Measurements from ENCODE around the gene USP3.
A peak's percentile ranks its signal among the peaks of the same experiment; 100 is the strongest.

Gene USP3

GRCh38 chr15:63509056-63509954, 4.9 kb downstream of the USP3 start:
- no peaks in the 10 kb centered on the region for H3K27me3 ChIP-seq (ENCODE audit: insufficient read depth, low read length, poor library complexity, severe bottlenecking)
- peak overlapping the region; percentile 23 for H3K9ac ChIP-seq (ENCODE audit: low read depth, low read length, poor library complexity, severe bottlenecking)
- peaks cover 86% of the 10 kb centered on the region for H4K20me1 ChIP-seq (ENCODE audit: insufficient read depth, low read length, poor library complexity, severe bottlenecking)
- H3K9me3 ChIP-seq (ENCODE audit: insufficient read depth, low read depth, low read length): no peaks in the 10 kb centered on the region
- H3K4me2 ChIP-seq (ENCODE audit: low read depth, low read length, poor library complexity, severe bottlenecking): peak overlapping the region; percentile 84
- H3K79me2 ChIP-seq (ENCODE audit: insufficient read depth, low read length): peaks cover 95% of the 10 kb centered on the region
- peak overlapping the region; percentile 75 for H3K4me3 ChIP-seq (ENCODE audit: low read length, poor library complexity, severe bottlenecking)
- no peak for TF ChIP-seq EZH2phosphoT487 (IDR thresholded peaks at IDR 0.05; ENCODE audit: borderline replicate concordance)
- TF ChIP-seq, protein P1, sequence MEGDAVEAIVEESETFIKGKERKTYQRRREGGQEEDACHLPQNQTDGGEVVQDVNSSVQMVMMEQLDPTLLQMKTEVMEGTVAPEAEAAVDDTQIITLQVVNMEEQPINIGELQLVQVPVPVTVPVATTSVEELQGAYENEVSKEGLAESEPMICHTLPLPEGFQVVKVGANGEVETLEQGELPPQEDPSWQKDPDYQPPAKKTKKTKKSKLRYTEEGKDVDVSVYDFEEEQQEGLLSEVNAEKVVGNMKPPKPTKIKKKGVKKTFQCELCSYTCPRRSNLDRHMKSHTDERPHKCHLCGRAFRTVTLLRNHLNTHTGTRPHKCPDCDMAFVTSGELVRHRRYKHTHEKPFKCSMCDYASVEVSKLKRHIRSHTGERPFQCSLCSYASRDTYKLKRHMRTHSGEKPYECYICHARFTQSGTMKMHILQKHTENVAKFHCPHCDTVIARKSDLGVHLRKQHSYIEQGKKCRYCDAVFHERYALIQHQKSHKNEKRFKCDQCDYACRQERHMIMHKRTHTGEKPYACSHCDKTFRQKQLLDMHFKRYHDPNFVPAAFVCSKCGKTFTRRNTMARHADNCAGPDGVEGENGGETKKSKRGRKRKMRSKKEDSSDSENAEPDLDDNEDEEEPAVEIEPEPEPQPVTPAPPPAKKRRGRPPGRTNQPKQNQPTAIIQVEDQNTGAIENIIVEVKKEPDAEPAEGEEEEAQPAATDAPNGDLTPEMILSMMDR (conservative IDR thresholded peaks at IDR 0.05; ENCODE audit: low read length): no peak
- peaks cover 67% of the 10 kb centered on the region for H3K4me1 ChIP-seq (ENCODE audit: insufficient read depth, low read length, poor library complexity, severe bottlenecking)
- peaks cover 5% of the 10 kb centered on the region; the same call in 1 of the 2 replicates for H3F3A ChIP-seq (ENCODE audit: low read depth)
- H3K36me3 ChIP-seq (ENCODE audit: insufficient read depth, low read length): no peaks in the 10 kb centered on the region
- no peaks in the 10 kb centered on the region for H3K9me2 ChIP-seq (replicated peaks; ENCODE audit: low read depth, low read length)
- no peak overlapping the region for H2AFZ ChIP-seq (ENCODE audit: low read length)

DNA sequence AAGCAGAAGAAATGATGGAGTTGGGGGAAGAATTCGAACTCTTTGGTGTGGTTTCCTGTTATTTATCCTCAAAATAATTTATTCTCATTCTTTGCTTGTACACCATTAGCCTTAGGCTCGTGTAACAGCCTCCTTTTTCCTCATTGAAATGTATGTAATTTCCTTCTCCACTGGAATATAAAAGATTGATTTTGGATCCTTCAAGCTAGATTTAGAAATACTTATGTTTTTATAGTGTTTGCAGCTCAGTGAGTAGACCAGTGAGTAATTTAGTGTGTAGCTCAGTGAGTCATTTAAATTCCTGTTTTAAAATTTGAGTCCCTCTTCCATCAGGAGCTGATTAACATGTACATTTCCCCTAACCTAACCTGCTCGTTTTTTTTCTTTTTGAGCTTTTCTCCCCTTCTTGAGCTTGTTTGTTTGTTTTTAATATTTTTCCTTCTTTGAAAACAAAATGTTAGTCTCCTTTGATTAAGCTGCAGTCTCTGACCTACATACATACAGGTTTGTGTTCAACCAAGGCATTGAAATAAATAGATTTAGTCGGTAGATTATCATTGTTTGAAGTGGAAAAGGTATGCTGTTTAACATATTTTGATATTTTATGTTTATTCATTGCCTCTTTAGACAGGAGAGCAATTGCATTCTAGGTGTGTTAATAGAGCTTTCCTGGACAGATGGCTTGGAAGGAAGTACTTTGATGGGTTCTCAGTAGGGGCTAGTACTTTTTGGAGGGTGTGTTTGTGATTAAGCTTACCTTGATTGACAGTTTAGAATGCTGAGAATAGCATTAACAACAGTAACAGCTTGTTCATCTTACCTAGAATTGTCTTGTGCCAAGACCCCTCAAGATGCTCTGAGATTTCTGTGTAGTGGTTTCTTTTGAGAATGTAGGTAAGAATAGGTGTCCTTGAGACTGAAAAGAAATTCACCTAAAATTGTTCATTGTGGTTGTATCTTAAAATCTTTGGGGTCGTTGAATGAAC, 5.9 kb downstream of the USP3 start:
- Histone ChIP-seq H3K4me3 (ENCODE audit: low read length, poor library complexity, severe bottlenecking) (peak overlapping the region; percentile 75), H3K4me2 (ENCODE audit: low read depth, low read length, poor library complexity, severe bottlenecking) (peak overlapping the region; percentile 84), H3K36me3 (ENCODE audit: insufficient read depth, low read length) (no peaks in the 10 kb centered on the region), H3F3A (ENCODE audit: low read depth) (peaks cover 5% of the 10 kb centered on the region; the same call in 1 of the 2 replicates), H3K79me2 (ENCODE audit: insufficient read depth, low read length) (peaks cover 100% of the 10 kb centered on the region), H4K20me1 (ENCODE audit: insufficient read depth, low read length, poor library complexity, severe bottlenecking) (peaks cover 95% of the 10 kb centered on the region), H3K4me1 (ENCODE audit: insufficient read depth, low read length, poor library complexity, severe bottlenecking) (peaks cover 76% of the 10 kb centered on the region), H2AFZ (ENCODE audit: low read length) (no peak overlapping the region), H3K9me2 (replicated peaks; ENCODE audit: low read depth, low read length) (no peaks in the 10 kb centered on the region), H3K9ac (ENCODE audit: low read depth, low read length, poor library complexity, severe bottlenecking) (peak overlapping the region; percentile 23), H3K27me3 (ENCODE audit: insufficient read depth, low read length, poor library complexity, severe bottlenecking) (no peaks in the 10 kb centered on the region), H3K9me3 (ENCODE audit: insufficient read depth, low read depth, low read length) (no peaks in the 10 kb centered on the region)
- TF ChIP-seq, protein P1 (conservative IDR thresholded peaks at IDR 0.05; ENCODE audit: low read length): no peak

DNA sequence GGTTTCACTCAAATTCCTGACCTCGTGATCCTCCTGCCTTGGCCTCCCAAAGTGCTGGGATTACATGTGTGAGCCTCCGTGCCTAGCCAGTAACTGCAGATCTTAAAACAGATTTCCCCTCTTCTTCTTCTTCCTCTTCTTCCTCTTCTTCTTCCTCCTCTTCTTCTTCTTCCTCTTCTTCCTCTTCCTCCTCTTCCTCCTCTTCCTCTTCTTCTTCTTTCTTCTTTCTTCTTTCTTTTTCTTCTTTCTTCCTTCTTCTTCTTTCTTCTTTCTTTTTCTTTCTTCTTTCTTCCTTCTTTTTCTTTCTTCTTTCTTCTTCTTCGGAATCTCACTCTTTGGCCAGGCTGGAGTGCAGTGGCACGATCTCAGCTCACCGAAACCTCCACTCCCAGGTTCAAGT, 7.8 kb downstream of the USP3 start:
- TF ChIP-seq, protein P1 (conservative IDR thresholded peaks at IDR 0.05; ENCODE audit: low read length): no peak
- no peak for TF ChIP-seq EZH2phosphoT487 (IDR thresholded peaks at IDR 0.05; ENCODE audit: borderline replicate concordance)
- H3K4me2 ChIP-seq (ENCODE audit: low read depth, low read length, poor library complexity, severe bottlenecking): peak overlapping the region; percentile 28
- no peak overlapping the region for H3K9ac ChIP-seq (ENCODE audit: low read depth, low read length, poor library complexity, severe bottlenecking)
- H3K27me3 ChIP-seq (ENCODE audit: insufficient read depth, low read length, poor library complexity, severe bottlenecking): no peaks in the 10 kb centered on the region
- no peaks in the 10 kb centered on the region for H3K36me3 ChIP-seq (ENCODE audit: insufficient read depth, low read length)
- H3K79me2 ChIP-seq (ENCODE audit: insufficient read depth, low read length): peaks cover 100% of the 10 kb centered on the region
- no peak overlapping the region for H3K4me3 ChIP-seq (ENCODE audit: low read length, poor library complexity, severe bottlenecking)
- no peak overlapping the region for H2AFZ ChIP-seq (ENCODE audit: low read length)
- no peaks in the 10 kb centered on the region for H3K9me2 ChIP-seq (replicated peaks; ENCODE audit: low read depth, low read length)
- H3K9me3 ChIP-seq (ENCODE audit: insufficient read depth, low read depth, low read length): no peaks in the 10 kb centered on the region
- peaks cover 5% of the 10 kb centered on the region; the same call in 1 of the 2 replicates for H3F3A ChIP-seq (ENCODE audit: low read depth)
- peaks cover 73% of the 10 kb centered on the region for H3K4me1 ChIP-seq (ENCODE audit: insufficient read depth, low read length, poor library complexity, severe bottlenecking)
- H4K20me1 ChIP-seq (ENCODE audit: insufficient read depth, low read length, poor library complexity, severe bottlenecking): peaks cover 99% of the 10 kb centered on the region
